K562 (cell line): ENCODE measurements around the gene NARF.

Experiments
- CHD7 ChIP-seq: fragments of 200-600 bp; sonication (generic); IDR thresholded peaks from one replicate; pipeline ENCODE4 v1.6.1; 2012; ENCODE audit warnings: mild to moderate bottlenecking, low read depth, low read length, inconsistent platforms
- CTCF ChIP-seq, 3 experiments: IDR thresholded peaks in 2 of 3; conservative IDR thresholded peaks in 1 of 3; 2 replicates each; pipeline ENCODE4 v1.5.1; 2011 to 2012; ENCODE audit warnings: low read length in 3 of 3, mild to moderate bottlenecking in 3 of 3, control low read depth in 2 of 3, improper control_type of control experiment in 1 of 3, inconsistent platforms in 1 of 3, low read depth in 1 of 3, mixed read lengths in 1 of 3, moderate library complexity in 1 of 3; ENCODE audit not compliant: insufficient read depth in 2 of 3
- EZH2 ChIP-seq: IDR thresholded peaks from 2 replicates; pipeline ENCODE4 v1.6.1; 2012; ENCODE audit warnings: low read depth, mild to moderate bottlenecking, inconsistent platforms, low read length, borderline replicate concordance
- HMG20B ChIP-seq: fragments of 250-450 bp; sonication (Bioruptor Pico); IDR thresholded peaks from 2 replicates; pipeline ENCODE4 v1.5.0; 2021; ENCODE audit warnings: mild to moderate bottlenecking
- MYC ChIP-seq, 2 experiments: fragments of 250-450 bp in 1 of 2; sonication (Bioruptor Pico) in 1 of 2; IDR thresholded peaks; 2 replicates each; pipeline versions ENCODE4 v1.5.1 to v1.6.1; 2012 to 2021; ENCODE audit warnings: low read depth in 2 of 2, borderline replicate concordance in 1 of 2, improper control_type of control experiment in 1 of 2, low read length in 1 of 2, mild to moderate bottlenecking in 1 of 2, moderate library complexity in 1 of 2
- NFE2 ChIP-seq: IDR thresholded peaks from 2 replicates; pipeline ENCODE4 v1.6.1; 2014; ENCODE audit warnings: antibody characterized with exemption, low read depth
- NR2C1 ChIP-seq, 2 experiments: fragments of 450-650 bp; IDR thresholded peaks; 2 replicates each; pipeline ENCODE4 v1.6.1; 2017; ENCODE audit warnings: mild to moderate bottlenecking in 2 of 2, antibody characterized with exemption in 1 of 2, inconsistent platforms in 1 of 2, missing compliant biosample characterization in 1 of 2, missing genetic modification characterization in 1 of 2
- RBBP5 ChIP-seq: fragments of 200-600 bp; sonication (generic); IDR thresholded peaks from 2 replicates; pipeline ENCODE4 v1.6.1; 2012; ENCODE audit warnings: borderline replicate concordance, mild to moderate bottlenecking, low read length, control low read depth, inconsistent platforms; ENCODE audit not compliant: insufficient read depth, poor library complexity, severe bottlenecking
- RNF219 ChIP-seq: fragments of 250-450 bp; sonication (Bioruptor Pico); IDR thresholded peaks from 2 replicates; pipeline ENCODE4 v1.5.0; 2022; ENCODE audit warnings: mild to moderate bottlenecking
- ZFP36 ChIP-seq: fragments of 150-350 bp; IDR thresholded peaks from 2 replicates; pipeline ENCODE4 v1.6.1; 2018; ENCODE audit warnings: low read length, low read depth; ENCODE audit not compliant: partially characterized antibody
- ZNF639 ChIP-seq, 2 experiments: fragments of 200-800 bp in 1 of 2; sonication (Bioruptor generic) in 1 of 2; sonication (generic) in 1 of 2; formaldehyde crosslinking in 1 of 2; IDR thresholded peaks in 1 of 2; conservative IDR thresholded peaks in 1 of 2; 2 replicates each; pipeline versions ENCODE4 v1.5.0 to v1.6.1; 2016 to 2020; ENCODE audit warnings: missing compliant biosample characterization in 1 of 2, missing genetic modification characterization in 1 of 2, missing genetic modification reagents in 1 of 2

- no peak for TF ChIP-seq CTCF (IDR thresholded peaks at IDR 0.05 in 2 of 3, conservative IDR thresholded peaks at IDR 0.05 in 1 of 3; ENCODE audit: insufficient read depth in 2 of 3, low read depth in 1 of 3, low read length in 3 of 3)
- no peak for TF ChIP-seq HMG20B (CRISPR knock-in tag)
- no peak for TF ChIP-seq MYC (IDR thresholded peaks at IDR 0.05; ENCODE audit: low read depth, low read length)
- no peak for TF ChIP-seq MYC (CRISPR knock-in tag; IDR thresholded peaks at IDR 0.05; ENCODE audit: borderline replicate concordance, low read depth)
- no peak for TF ChIP-seq ZFP36
- TF ChIP-seq CHD7 = no peak
- no peak for TF ChIP-seq ZNF639 (CRISPR knock-in tag; conservative IDR thresholded peaks at IDR 0.05 in 1 of 2, IDR thresholded peaks at IDR 0.05 in 1 of 2)
- TF ChIP-seq RNF219 (CRISPR knock-in tag) = no peak
- no peak for TF ChIP-seq EZH2
- TF ChIP-seq NR2C1 (IDR thresholded peaks at IDR 0.05) = no peak
- no peak for TF ChIP-seq NR2C1 (tag; IDR thresholded peaks at IDR 0.05)
- no peak for TF ChIP-seq NFE2
- no peak for TF ChIP-seq RBBP5
Measured at GRCh38 chr17:82491196-82491530, 32.6 kb downstream of the NARF start.
